Common myeloid progenitor, CD34-positive (primary cell): ENCODE results near the gene RERE.

Experiments used
- CTCF ChIA-PET: fragments of 350-600 bp; sonication (Branson Sonifier 250); formaldehyde crosslinking; loops from one replicate; lab custom pipeline; 2021; ENCODE audit warnings: antibody characterized with exemption; lab: Charles Lee
- POLR2A ChIA-PET: fragments of 350-600 bp; sonication (Branson Sonifier 250); formaldehyde crosslinking; loops from one replicate; lab custom pipeline; 2021; ENCODE audit warnings: antibody characterized with exemption; lab: Charles Lee
- DNase-seq, 3 donors: peaks; one replicate each; pipeline versions ENCODE4 v3.0.0 to v3.0.0-alpha.2; 2013
- H3K27ac ChIP-seq, 2 experiments: 1 replicate in 1 of 2; 2 replicates in 1 of 2; pipeline ENCODE4 v1.7.0; 2013; ENCODE audit warnings: inconsistent platforms in 2 of 2, low read length in 2 of 2, mild to moderate bottlenecking in 2 of 2, low read depth in 1 of 2, moderate library complexity in 1 of 2; ENCODE audit not compliant: severe bottlenecking in 2 of 2, insufficient read depth in 1 of 2, poor library complexity in 1 of 2
- H3K27me3 ChIP-seq, 5 experiments: replicated peaks in 2 of 5; 1 replicate in 3 of 5; 2 replicates in 2 of 5; pipeline versions ENCODE4 v1.6.1 to v1.7.0; 2013; ENCODE audit warnings: low read length in 4 of 5, mild to moderate bottlenecking in 2 of 5, moderate library complexity in 2 of 5, inconsistent platforms in 1 of 5; ENCODE audit not compliant: insufficient read depth in 5 of 5, control insufficient read depth in 4 of 5
- H3K36me3 ChIP-seq, 4 experiments: 1 replicate in 2 of 4; 2 replicates in 2 of 4; pipeline versions ENCODE4 v1.6.1 to v1.7.0; 2013; ENCODE audit warnings: low read length in 3 of 4, control low read depth in 1 of 4, mild to moderate bottlenecking in 1 of 4; ENCODE audit not compliant: control insufficient read depth in 4 of 4, insufficient read depth in 4 of 4
- H3K4me1 ChIP-seq, 4 experiments: 1 replicate in 3 of 4; 2 replicates in 1 of 4; pipeline versions ENCODE4 v1.6.1 to v1.7.1; 2013; ENCODE audit warnings: low read length in 3 of 4, mild to moderate bottlenecking in 3 of 4, control low read depth in 1 of 4, inconsistent platforms in 1 of 4, moderate library complexity in 1 of 4; ENCODE audit not compliant: control insufficient read depth in 4 of 4, insufficient read depth in 4 of 4; ENCODE audit errors: control extremely low read depth in 1 of 4
- H3K4me3 ChIP-seq, 7 experiments: 1 replicate in 4 of 7; 2 replicates in 3 of 7; pipeline versions ENCODE4 v1.5.1 to v1.7.0; 2013; ENCODE audit warnings: mild to moderate bottlenecking in 7 of 7, low read length in 6 of 7, moderate library complexity in 6 of 7, inconsistent platforms in 2 of 7, low read depth in 2 of 7, control low read depth in 1 of 7; ENCODE audit not compliant: insufficient read depth in 4 of 7, control insufficient read depth in 1 of 7; ENCODE audit errors: extremely low read depth in 1 of 7
- H3K9me3 ChIP-seq, 5 experiments: 1 replicate in 4 of 5; 2 replicates in 1 of 5; pipeline versions ENCODE4 v1.6.1 to v1.7.1; 2013; ENCODE audit warnings: low read length in 4 of 5, mild to moderate bottlenecking in 2 of 5, inconsistent platforms in 1 of 5, low read depth in 1 of 5, moderate library complexity in 1 of 5; ENCODE audit not compliant: control insufficient read depth in 4 of 5, insufficient read depth in 2 of 5; ENCODE audit errors: control extremely low read depth in 1 of 5
- WGBS: methylation state at CpG from one replicate; pipeline ENCODE4 v1.1.5; 2013; ENCODE audit not compliant: insufficient coverage; 5-methylcytosine and 5-hydroxymethylcytosine counted together

The RERE gene

GRCh38 chr1:8364528-8365442 is 452.7 kb downstream of the RERE start:
- ChIA-PET POLR2A (no interaction called here), CTCF (interaction anchor here (0.6 to 1.6 kb wide), 4 partner anchors 9 to 563 kb away, joined by 3 to 4 read pairs (median 3); no protein-coding TSS in a partner anchor)
- H3K4me3 ChIP-seq: no peak overlapping the region
- peaks cover 0 to 2% (median 0%) of the 10 kb centered on the region in 4 experiments for H3K4me1 ChIP-seq
- no peaks in the 10 kb centered on the region for H3K27me3 ChIP-seq
- WGBS: 98% methylated on average over 22 of the region's 29 CpGs
- no peaks in the 10 kb centered on the region for H3K9me3 ChIP-seq
- H3K36me3 ChIP-seq: peaks cover 27 to 67% (median 48%) of the 10 kb centered on the region in 4 experiments
- H3K27ac ChIP-seq: no peak overlapping the region
- no peak for DNase-seq

GRCh38 chr1:8363767-8364301 is 453.6 kb downstream of the RERE start:
- DNase-seq: no peak
- WGBS: 96% methylated on average over 8 of the region's 18 CpGs
- H3K27me3 ChIP-seq: no peaks in the 10 kb centered on the region
- POLR2A ChIA-PET: no interaction called here
- CTCF ChIA-PET: interaction anchor here (0.8 to 1.6 kb wide), 4 partner anchors 9 to 58 kb away, joined by 3 to 4 read pairs (median 3); no protein-coding TSS in a partner anchor
- no peak overlapping the region for H3K27ac ChIP-seq
- peaks cover 30 to 77% (median 54%) of the 10 kb centered on the region in 4 experiments for H3K36me3 ChIP-seq
- no peak overlapping the region for H3K4me3 ChIP-seq
- no peaks in the 10 kb centered on the region for H3K9me3 ChIP-seq
- no peaks in the 10 kb centered on the region for H3K4me1 ChIP-seq

DNA sequence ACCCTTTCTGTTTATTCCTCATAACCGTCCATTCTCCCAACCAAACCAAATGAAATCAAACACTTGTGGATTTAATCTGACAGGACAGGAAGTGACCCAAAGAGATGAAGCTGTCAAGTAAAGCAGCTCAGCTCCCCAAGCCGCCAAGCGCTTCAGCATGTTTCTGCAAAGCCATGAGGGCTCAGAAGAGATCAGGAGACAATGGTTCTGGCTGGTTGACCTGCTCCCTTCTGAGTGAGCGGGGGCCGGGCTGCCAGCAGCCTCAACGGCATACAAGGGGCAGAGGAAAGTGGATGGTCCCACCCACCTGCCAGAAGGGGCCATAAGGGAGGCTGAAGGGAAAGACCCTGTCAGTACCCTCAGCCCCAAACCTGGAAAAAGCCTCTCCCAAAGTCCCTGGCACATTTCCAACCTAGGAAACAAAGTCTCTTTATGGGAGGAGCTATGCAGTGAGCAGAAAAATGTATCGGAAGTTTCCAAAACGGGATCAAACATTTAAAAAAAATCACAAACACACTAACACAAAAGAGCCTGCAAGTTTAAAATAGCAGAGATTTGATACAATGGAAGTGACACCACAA is 454.2 kb downstream of the RERE start:
- CTCF ChIA-PET: interaction anchor here (0.8 to 1.1 kb wide), 3 partner anchors 10 to 58 kb away, joined by 3 read pairs; no protein-coding TSS in a partner anchor
- Histone ChIP-seq H3K36me3 (peaks cover 30 to 81% (median 59%) of the 10 kb centered on the region in 4 experiments), H3K27me3 (no peaks in the 10 kb centered on the region), H3K4me1 (no peaks in the 10 kb centered on the region), H3K9me3 (no peaks in the 10 kb centered on the region), H3K27ac (no peak overlapping the region), H3K4me3 (no peak overlapping the region)
- POLR2A ChIA-PET: no interaction called here
- WGBS: 95% methylated on average over 6 of the region's 8 CpGs
- no peak for DNase-seq

GRCh38 chr1:8362701-8363101 is 454.7 kb downstream of the RERE start:
- 97% methylated on average over 13 of the region's 13 CpGs for WGBS
- ChIA-PET POLR2A (no interaction called here), CTCF (interaction anchor here (0.8 to 1.0 kb wide), 2 partner anchors 11 to 20 kb away, joined by 3 read pairs; no protein-coding TSS in a partner anchor)
- no peaks in the 10 kb centered on the region for H3K9me3 ChIP-seq
- no peak for DNase-seq
- H3K27me3 ChIP-seq: no peaks in the 10 kb centered on the region
- H3K4me3 ChIP-seq: no peak overlapping the region
- H3K36me3 ChIP-seq: peaks cover 27 to 87% (median 63%) of the 10 kb centered on the region in 4 experiments
- no peaks in the 10 kb centered on the region for H3K4me1 ChIP-seq
- no peak overlapping the region for H3K27ac ChIP-seq

DNA sequence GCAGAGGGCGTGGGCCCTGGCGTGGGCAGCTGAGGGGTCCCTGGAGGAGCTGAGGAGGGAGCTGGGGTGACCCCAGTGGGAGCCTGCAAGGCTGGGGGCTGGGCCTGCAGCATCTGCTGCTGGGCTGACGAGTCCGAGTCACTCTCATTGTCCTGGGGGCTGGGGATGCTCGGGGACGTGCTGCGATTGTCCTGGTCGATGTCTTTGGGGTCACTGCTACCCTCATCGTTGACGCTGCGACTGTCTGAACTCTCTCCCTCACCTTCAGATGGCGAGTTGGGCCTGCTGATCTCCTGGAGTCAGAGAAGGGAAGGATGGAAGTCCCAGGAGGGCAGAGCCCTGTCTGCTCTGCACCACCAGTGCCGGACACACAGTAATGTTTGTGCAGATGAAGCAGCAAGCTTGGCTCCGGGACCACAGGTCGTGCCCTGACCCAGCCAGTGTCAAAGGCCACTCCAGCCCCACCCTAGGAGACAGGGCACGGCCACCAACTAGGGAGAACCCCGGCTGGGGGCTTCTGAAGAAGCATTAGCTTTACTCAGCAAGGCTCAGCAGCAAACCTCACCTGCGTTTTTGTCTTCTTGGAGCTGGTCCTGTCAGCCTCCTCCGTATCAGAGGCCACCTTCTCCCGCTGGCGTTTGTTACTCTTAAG is 456.1 kb downstream of the RERE start:
- H3K27ac ChIP-seq: no peak overlapping the region
- POLR2A ChIA-PET: interaction anchor here (0.6 kb wide), 1 partner anchor 8 kb away, joined by 3 read pairs; no protein-coding TSS in a partner anchor
- CTCF ChIA-PET: no interaction called here
- no peaks in the 10 kb centered on the region for H3K9me3 ChIP-seq
- H3K36me3 ChIP-seq: peaks cover 27 to 97% (median 66%) of the 10 kb centered on the region in 4 experiments
- H3K27me3 ChIP-seq: no peaks in the 10 kb centered on the region
- H3K4me3 ChIP-seq: no peak overlapping the region
- DNase-seq: no peak
- H3K4me1 ChIP-seq: no peaks in the 10 kb centered on the region
- 95% methylated on average over 13 of the region's 21 CpGs for WGBS

GRCh38 chr1:8360493-8361197 is 456.8 kb downstream of the RERE start:
- 95% methylated on average over 17 of the region's 26 CpGs for WGBS
- ChIA-PET POLR2A (no interaction called here), CTCF (interaction anchor here (0.6 kb wide), 1 partner anchor 280 kb away, joined by 5 read pairs; no protein-coding TSS in a partner anchor)
- peaks cover 23 to 97% (median 70%) of the 10 kb centered on the region in 4 experiments for H3K36me3 ChIP-seq
- no peak for DNase-seq
- no peaks in the 10 kb centered on the region for H3K27me3 ChIP-seq
- no peak overlapping the region for H3K27ac ChIP-seq
- H3K9me3 ChIP-seq: no peaks in the 10 kb centered on the region
- H3K4me3 ChIP-seq: no peak overlapping the region
- no peaks in the 10 kb centered on the region for H3K4me1 ChIP-seq
